GM19395 (cell line): Measurements from ENCODE around the gene PEA15.

ENCODE experiments used
- ATAC-seq: cut with Tn5 transposase; IDR thresholded peaks from one replicate; pipeline ENCODE4 v1.9.1; 2021; ENCODE audit warnings: mild to moderate bottlenecking, moderate library complexity; ENCODE audit not compliant: unreplicated experiment

Gene PEA15

GRCh38 chr1:160236806-160237205 is 31.6 kb downstream of the PEA15 start:
- no peak for ATAC-seq

- ATAC-seq: no peak
These were observed 32.4 kb downstream of the PEA15 start for GRCh38 chr1:160237558-160237957.

GRCh38 chr1:160238408-160238807 is 33.2 kb downstream of the PEA15 start:
- no peak for ATAC-seq

- ATAC-seq: no peak
These were observed 34.6 kb downstream of the PEA15 start for GRCh38 chr1:160239582-160240299.

GRCh38 chr1:160243767-160244166 is 38.6 kb downstream of the PEA15 start:
- ATAC-seq: no peak

- ATAC-seq: no peak
These were observed 39.0 kb downstream of the PEA15 start for GRCh38 chr1:160244209-160244608.

GRCh38 chr1:160245434-160245833 is 40.2 kb downstream of the PEA15 start:
- no peak for ATAC-seq

GRCh38 chr1:160247053-160247452 is 41.9 kb downstream of the PEA15 start:
- ATAC-seq: no peak

- no peak for ATAC-seq
These were observed 45.8 kb downstream of the PEA15 start for GRCh38 chr1:160251011-160251410.

- ATAC-seq: peak; percentile 75
These were observed 46.7 kb downstream of the PEA15 start for GRCh38 chr1:160251687-160252526.

- no peak for ATAC-seq
These were observed 50.7 kb downstream of the PEA15 start for GRCh38 chr1:160255781-160256300.

GRCh38 chr1:160256396-160257046 is 51.3 kb downstream of the PEA15 start:
- ATAC-seq: no peak

GRCh38 chr1:160257411-160258015 is 52.3 kb downstream of the PEA15 start:
- no peak for ATAC-seq

- ATAC-seq: no peak
These were observed 53.1 kb downstream of the PEA15 start for GRCh38 chr1:160258177-160258798.

- no peak for ATAC-seq
These were observed 55.5 kb downstream of the PEA15 start for GRCh38 chr1:160260406-160261382.

- ATAC-seq: peak; percentile 49
These were observed 56.3 kb downstream of the PEA15 start for GRCh38 chr1:160261556-160261892.

GRCh38 chr1:160261893-160262794 is 57.0 kb downstream of the PEA15 start, which contains the start of gene DCAF8:
TSS of gene DCAF8 (minus strand) at chr1:160262549. CDS start at chr1:160244008, 18,541 bp downstream.
- peak; percentile 83 for ATAC-seq

- no peak for ATAC-seq
These were observed 59.7 kb downstream of the PEA15 start for GRCh38 chr1:160264795-160265307.
